Stimulated activated CD4-positive, alpha-beta T cell treated with anti-CD3 and anti-CD28 coated beads, TNF-alpha, amount 100 ng/mL, for 4 hours (primary cell): Measurements from ENCODE around the gene RARS1.

Experiments
- DNase-seq, 3 experiments: peaks; one replicate each; pipeline ENCODE4 v3.0.0-alpha.2; 2020; ENCODE audit warnings: low read depth in 3 of 3

The RARS1 gene

DNA sequence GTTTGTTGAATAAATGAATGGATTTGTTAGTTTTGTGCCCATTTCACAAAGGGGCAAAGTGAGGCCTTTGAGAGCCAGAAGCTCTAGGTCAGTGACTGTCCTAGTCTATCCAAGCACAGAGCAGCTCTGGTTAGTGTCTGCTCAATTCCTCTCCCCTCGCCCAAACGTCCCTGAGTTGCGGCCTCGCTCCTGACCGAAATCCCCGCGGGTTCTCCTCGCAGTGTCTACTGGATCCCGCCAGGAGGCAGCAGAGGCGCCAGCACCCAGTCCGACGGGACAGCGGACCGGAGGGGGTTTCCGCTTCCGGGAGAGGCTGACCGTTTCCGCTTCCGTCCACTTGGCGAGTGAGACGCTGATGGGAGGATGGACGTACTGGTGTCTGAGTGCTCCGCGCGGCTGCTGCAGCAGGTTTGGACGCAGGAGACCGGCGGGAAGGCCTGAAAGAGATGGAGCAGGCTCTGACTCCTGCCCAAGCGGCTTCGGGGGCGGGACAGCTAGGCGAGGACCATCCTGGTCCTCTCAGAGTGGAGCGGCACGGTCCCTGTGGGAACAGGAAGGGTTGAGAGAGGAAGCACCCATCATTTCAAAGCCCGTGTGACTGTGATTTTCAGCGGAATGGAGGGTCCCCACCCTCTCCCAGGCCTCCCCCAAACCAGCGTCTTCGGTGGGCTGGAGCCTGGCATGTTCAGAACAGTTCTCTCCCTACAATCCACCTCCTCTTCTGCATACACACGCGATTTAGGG is at the start of gene RARS1:
TSS of gene RARS1 (plus strand) at position 336 of the 744 bp plus-strand sequence. CDS start at position 364, 28 bp downstream.
- DNase-seq: peak; percentile 74 to 79 (median 77)

DNA sequence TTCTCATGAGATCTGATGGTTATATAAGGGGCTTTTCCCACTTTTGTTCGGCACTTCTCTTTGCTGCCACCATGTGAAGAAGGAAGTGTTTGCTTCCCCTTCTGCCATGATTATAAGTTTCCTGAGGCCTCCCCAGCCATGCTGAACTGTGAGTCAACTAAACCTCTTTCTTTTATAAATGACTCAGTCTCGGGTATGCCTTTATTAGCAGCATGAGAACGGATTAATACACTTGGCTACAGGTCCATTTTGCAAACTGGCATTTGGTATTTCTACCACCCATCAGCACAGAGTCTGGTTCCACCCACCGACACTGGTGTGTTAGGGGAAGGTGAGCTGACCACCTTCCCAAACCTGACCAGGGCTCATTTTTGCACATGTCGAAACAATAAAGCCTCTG is 47.9 kb upstream of the RARS1 start:
- DNase-seq: no peak

DNA sequence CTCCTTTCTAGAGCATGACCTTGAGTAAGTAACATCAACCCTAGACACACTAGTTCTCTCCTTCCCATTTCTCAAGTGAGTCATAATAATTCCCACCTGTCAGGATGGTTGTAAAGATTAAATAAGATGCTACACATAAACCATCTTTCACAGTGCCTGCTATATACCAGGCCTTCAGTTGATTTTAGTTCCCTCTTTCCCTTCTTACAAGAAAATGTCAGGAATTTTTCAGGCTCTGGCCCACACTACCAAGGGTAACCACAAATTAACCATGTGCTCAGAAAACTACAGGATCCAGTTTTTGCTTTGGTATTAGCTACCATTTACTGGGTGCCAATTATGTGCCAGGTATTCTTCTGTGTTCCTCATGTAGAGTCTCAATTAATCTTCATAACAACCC is 42.7 kb upstream of the RARS1 start:
- no peak for DNase-seq

GRCh38 chr5:168443950-168444700 is 42.1 kb upstream of the RARS1 start:
- no peak for DNase-seq

DNA sequence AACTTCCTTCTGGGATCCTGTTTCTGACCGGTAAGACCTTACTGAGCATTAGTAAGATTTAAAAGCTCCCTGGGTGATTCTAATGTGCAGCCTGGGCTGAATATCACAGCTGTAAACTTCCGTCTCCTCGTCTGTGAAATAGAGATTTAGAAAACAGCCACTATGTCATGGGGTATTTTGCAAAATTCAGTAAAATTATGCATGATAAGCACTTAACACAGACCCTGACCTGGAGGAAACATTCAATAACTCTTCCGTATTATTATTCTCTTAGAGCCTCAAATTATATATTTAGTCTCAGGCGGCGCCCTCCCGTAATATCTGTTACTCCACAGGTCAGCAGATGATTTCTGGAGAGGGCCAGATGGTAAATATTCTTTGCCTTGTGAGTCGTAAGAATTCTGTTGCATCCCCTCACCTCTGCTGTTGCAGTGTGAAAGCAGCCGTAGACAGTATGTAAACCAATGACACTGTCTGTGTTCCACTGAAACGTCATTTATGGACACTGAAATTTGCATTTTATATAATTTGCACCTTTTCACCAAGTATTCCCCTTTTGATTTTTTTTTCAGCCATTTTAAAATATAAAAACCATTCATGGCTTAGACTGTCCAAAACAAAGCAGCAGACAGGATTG is 39.2 kb upstream of the RARS1 start:
- no peak for DNase-seq

DNA sequence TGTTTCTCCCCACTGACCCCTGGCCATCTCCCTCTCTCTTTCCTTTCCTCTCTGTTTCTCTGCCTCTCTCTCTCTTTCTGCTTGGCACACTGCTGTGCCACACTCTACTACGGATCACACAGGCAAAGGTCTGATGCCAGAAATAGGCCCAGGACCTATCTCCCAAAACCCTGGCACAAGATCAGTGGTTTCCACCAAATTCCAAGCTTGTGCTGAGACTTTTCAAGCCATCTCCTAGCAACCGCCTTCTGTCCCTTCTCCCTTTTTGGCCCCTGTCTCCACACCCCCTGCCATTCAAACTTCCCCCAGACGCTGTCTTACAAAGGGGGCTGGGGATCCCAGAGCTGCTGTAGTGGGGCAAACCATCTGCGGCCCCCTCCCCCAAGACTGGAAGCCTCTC is 38.5 kb upstream of the RARS1 start:
- no peak for DNase-seq

DNA sequence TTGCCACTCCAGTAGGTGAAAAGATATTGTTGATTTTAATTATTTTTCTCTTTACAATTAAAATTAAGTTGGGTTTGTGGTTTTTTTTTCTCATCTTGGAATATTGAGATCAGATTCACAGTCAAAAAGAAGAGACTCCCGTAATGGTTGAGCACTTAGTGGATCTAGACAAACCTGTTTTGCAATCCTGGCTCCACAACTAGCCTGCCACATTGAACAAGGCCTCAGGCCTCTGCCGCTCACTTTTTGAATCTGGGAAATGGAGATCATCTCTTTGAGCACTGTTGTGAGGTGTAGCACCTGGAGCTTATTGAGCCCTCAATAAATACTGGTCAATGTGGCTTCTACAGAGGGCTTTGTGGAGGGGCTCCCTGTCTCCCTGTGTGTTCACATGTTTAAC is 37.1 kb upstream of the RARS1 start:
- DNase-seq: no peak

DNA sequence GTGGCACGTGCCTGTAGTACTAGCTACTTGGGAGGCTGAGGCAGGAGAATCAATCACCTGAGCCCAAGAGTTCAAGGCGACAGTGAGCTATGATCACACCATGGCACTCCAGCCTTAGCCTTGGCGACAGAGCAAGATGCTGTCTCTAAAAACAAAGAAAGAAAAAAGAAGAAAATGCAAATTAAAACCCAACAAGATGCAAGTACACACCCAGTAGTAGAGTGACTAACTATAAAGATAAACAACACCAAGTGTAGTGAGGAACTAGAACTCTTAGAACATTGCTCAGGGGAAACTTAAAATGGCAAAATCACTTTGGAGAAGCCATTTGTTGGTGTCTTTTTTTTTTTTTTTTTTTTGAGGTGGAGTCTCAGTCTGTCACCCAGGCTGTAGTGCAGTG is 34.7 kb upstream of the RARS1 start:
- no peak for DNase-seq

DNA sequence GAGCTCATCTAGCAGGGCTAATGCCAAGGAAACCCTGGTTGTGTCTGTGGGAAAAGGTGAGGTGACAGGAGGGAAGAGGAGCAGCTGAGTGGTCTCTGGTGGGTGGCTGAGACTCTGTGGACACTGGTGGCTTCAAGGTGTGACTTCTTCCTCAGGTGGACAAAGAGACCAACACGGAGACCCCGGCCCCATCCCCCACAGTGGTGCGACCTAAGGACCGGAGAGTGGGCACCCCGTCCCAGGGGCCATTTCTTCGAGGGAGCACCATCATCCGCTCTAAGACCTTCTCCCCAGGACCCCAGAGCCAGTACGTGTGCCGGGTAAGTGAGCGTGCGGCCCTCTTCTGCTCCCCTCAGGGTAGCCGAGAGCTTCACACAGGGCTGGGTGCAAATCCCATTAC is 31.1 kb upstream of the RARS1 start:
- no peak for DNase-seq

GRCh38 chr5:168457542-168457941 is 28.7 kb upstream of the RARS1 start:
- no peak for DNase-seq

GRCh38 chr5:168460606-168461005 is 25.7 kb upstream of the RARS1 start:
- DNase-seq: no peak

DNA sequence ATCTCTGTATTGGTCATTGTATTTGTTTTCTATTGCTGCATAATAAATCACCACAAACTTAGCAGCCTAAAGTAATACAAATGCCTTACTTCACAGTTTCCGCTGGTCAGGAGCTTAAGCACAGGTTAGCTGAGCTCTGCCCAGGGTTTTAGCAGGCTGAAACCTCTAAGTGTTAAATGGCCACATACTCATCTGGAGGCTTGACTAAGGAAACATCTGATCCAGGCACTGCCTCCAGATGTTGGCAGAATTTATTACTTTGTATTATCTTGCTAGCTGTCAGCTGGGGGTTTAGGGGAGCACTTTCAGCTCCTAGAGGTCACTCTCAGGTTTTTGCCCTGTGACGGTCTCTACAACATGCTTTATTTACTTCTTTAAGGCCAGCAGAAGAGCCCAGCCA is 23.2 kb upstream of the RARS1 start:
- DNase-seq: no peak

GRCh38 chr5:168464214-168464613 is 22.1 kb upstream of the RARS1 start:
- no peak for DNase-seq

- DNase-seq: no peak
Measured at GRCh38 chr5:168464641-168465040, 21.6 kb upstream of the RARS1 start.

GRCh38 chr5:168467755-168468330 is 18.4 kb upstream of the RARS1 start:
- no peak for DNase-seq

DNA sequence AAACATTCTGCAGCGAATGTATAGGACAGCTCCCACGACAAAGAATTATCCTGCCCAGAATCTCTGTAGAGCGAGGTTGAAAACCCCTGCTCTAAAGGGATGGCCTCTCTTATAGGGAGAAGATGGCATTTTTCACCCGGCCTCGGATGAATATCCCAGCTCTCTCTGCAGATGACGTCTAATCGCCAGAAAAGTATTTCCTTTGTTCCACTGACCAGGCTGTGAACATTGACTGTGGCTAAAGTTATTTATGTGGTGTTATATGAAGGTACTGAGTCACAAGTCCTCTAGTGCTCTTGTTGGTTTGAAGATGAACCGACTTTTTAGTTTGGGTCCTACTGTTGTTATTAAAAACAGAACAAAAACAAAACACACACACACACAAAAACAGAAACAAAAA is 17.4 kb upstream of the RARS1 start:
- DNase-seq: no peak

GRCh38 chr5:168469816-168470215 is 16.5 kb upstream of the RARS1 start:
- no peak for DNase-seq

DNA sequence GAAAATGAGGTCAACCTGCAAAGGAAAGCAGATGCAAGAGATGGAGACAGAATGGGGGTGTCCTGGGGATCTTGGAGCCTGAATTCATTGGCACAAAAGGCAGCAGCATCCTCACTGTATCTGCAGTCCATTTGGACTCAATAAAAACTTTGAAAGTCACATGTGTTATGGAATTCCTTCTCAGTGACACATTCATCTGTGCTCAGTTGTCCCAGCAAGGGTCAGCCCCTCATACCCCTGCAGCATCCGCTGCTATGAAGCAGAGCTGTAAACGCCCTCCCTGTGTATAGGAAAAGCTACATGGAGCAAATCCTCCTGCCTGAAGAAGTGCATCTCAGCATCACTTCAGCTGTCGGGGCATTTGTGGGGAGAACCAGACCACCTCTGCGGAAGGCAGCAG is 14.5 kb upstream of the RARS1 start:
- DNase-seq: no peak

DNA sequence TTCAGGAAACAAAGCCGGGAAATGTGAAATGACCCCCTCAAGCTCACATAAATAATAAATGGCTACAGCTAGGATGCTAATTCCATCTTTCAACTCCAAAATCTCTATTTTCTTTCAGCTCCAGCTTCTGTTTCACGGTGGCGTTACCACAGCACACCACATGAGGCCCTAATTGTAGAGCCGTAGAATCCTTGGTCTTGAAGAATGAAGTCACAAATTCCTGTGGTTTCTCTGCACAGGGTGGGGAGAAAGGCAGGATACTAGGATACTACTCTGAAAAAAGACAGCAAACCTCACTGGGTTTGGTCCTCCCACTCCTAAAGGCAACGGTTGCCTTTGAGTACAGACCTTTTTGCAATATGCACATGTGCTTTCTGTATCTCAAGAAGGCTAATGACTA is 13.9 kb upstream of the RARS1 start:
- no peak for DNase-seq

DNA sequence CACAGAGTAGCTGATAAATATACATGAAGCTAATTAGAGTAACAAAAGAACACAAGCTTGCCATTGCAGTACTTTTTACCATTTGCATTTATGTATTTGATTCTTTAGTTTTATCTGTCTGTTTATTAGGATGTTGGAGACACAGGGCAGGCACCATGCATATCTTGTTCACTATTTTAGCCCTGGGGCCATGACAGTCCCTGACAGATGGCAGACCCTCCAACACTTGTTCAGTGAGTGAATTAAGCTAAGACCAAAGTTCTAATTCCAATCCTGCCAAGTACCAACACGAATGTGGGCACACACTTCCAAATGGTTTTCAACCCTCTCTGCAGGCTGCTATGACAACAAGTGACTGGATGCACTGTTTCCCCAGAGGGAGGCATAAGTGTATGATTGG is 12.0 kb upstream of the RARS1 start:
- no peak for DNase-seq

DNA sequence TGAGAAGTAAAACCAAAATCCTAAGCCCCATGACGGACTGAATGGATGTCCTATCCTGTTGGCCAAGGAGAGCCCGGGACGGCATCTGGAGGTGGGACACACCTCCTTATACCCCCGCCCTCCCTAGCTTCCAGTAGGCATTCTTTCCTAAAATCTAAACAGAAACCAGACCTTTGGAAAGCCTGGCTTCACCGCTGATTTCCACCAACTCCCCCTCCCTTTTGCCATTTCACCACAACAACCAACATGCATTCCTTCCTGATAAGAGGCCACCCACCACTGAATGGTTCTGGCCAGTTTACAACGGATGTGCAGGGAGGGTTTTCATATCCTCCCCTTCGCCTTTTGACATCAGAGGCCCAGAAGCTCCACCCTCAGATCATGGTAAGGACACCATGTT is 9.2 kb upstream of the RARS1 start:
- no peak for DNase-seq

GRCh38 chr5:168479166-168479565 is 7.1 kb upstream of the RARS1 start:
- DNase-seq: no peak

DNA sequence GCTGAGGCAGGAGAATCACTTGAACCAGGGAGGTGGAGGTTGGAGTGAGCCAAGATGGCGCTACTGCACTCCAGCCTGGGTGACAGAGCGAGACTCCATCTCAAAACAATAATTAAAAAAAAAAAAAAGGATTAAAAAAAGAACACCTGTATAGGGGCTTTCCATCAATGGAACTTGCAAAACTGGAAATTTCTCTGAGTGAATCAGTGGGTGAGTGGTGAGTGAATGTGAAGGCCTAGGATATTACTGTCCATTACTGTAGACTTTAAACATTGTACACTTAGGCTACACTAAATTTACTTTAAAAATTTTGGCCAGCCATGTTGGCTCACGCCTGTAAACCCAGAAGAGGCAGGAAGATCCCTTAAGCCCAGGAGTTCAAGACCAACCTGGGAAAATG is 5.7 kb upstream of the RARS1 start:
- DNase-seq: no peak
